ENCODE results near the gene USP34. TPM values are rescaled to one million over a fixed set of nuclear protein-coding genes. Genes with fewer than 3 reads are reported as not detected.

The USP34 gene
- total and polyA plus RNA-seq, 9 of the 15 experiments (the other 6 are each of a cell fraction or from before 2014, with no cell fraction given): 19.8 to 108 (median 67.8) TPM

GRCh38 chr2:61461404-61461803 is 9.5 kb downstream of the USP34 start:
- no peak for TF ChIP-seq RERE (CRISPR knock-in tag; IDR thresholded peaks at IDR 0.05; ENCODE audit: borderline replicate concordance)
- no peak for TF ChIP-seq ZNF217 (CRISPR knock-in tag; IDR thresholded peaks at IDR 0.05)
- H3K79me2 ChIP-seq (ENCODE audit: control insufficient read depth, insufficient read depth, low read length): peaks cover 99% of the 10 kb centered on the region
- FAIRE-seq (no peak), ATAC-seq (no peak), DNase-seq (ENCODE audit: extremely low read depth in 1 of 4, low spot score in 3 of 4) (no peak)
- H3K9me1 ChIP-seq (ENCODE audit: control insufficient read depth, insufficient read depth, low read length): no peaks in the 10 kb centered on the region
- H3K27ac ChIP-seq (ENCODE audit: extremely low read depth, low read depth, low read length): no peak overlapping the region
- POLR2A ChIA-PET: interaction anchor here (0.6 kb wide), 1 partner anchor 370 kb away, joined by 3 read pairs; no protein-coding TSS in a partner anchor
- CTCF ChIA-PET (ENCODE audit: low intra/inter-chr PET ratio): no interaction called here
- WGBS (ENCODE audit: insufficient coverage, low coverage, missing lambda C conversion rate): 96% methylated on average over 2 of the region's 2 CpGs
- no peaks in the 10 kb centered on the region for H3K9me3 ChIP-seq (replicated peaks; ENCODE audit: control insufficient read depth, insufficient read depth, low read depth, low read length)
- in situ Hi-C loops (cut with MboI) (no loop called here), intact Hi-C loops (cut with micrococcal nuclease) (no loop called here)
- no peak overlapping the region for H3K9ac ChIP-seq (ENCODE audit: insufficient read depth in 1 of 2, low read depth in 2 of 2, low read length in 2 of 2)
- peaks cover 3% of the 10 kb centered on the region; the same call in 1 of the 2 replicates for H4K20me1 ChIP-seq (replicated peaks; ENCODE audit: control insufficient read depth, insufficient read depth, low read length)
- no peaks in the 10 kb centered on the region for H3K27me3 ChIP-seq (ENCODE audit: control insufficient read depth in 2 of 2, insufficient read depth in 2 of 2, low read length in 2 of 2)
- no peak overlapping the region for H3K4me2 ChIP-seq (ENCODE audit: insufficient read depth, low read length)
- no TSS peak for BruUV-seq (replicated peaks)
- H3K36me3 ChIP-seq (ENCODE audit: control insufficient read depth, insufficient read depth, low read length): peaks cover 13% of the 10 kb centered on the region
- no peak overlapping the region for H3K4me3 ChIP-seq
- H3K4me1 ChIP-seq (replicated peaks in 1 of 2; ENCODE audit: control insufficient read depth in 2 of 2, insufficient read depth in 2 of 2, low read length in 2 of 2): peaks cover 15 to 40% of the 10 kb centered on the region in 2 experiments; a peak in 4 of 5 replicates
- H2AFZ ChIP-seq (ENCODE audit: low read depth, low read length): no peak overlapping the region

Measured in K562 (cell line).